HG03097 (cell line): ENCODE measurements around the gene TMEM119.
A peak's percentile ranks its signal among the peaks of the same experiment; 100 is the strongest.
"Not testable (repeated sequence)": the region's sequence is repeated elsewhere in the genome, so short reads cannot be mapped to it uniquely, and the experiment has no call there.

Experiments
- ATAC-seq: cut with Tn5 transposase; IDR thresholded peaks from one replicate; pipeline ENCODE4 v1.9.1; 2021; ENCODE audit not compliant: unreplicated experiment, low FRiP score

The TMEM119 gene

DNA sequence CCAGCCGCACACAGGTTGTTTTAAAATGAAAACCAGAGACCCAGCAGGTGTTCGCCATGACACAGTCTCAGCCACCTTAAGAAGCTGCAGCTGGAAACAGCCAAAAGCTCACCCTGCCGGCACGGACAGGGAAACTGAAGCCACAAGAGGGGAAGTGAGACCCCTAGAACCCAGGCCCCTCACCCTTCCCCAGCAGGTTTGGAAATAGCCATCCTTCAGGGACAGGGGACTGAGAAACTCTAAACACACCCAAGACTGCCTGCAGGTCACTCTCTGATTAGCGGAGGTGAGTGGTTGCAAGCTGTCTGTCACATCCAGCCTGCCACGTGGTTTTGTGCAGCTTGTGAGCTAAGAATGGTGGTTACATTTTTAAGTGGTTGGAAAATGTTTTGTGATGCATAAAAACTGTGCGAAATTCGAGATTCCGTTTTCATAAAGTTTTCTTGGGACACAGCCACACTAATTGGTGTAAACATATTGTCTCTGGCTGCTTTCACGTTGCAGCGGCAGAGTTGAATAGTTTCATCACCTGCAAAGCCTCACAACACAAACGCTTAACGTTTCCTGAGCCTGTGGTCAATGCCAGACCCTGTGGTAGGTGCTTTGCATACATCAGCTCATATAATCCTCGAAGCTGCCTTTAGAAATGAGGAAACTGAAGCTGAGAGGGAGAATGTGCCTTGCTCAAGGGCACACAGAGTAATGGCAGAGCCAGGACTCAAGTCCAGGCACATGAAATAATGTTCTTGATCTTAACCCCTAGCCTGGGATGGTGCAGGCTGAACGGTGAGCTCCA, 37.5 kb upstream of the TMEM119 start:
- peak; percentile 44 for ATAC-seq

- no peak for ATAC-seq
Measured at GRCh38 chr12:108634341-108634751, 36.5 kb upstream of the TMEM119 start.

DNA sequence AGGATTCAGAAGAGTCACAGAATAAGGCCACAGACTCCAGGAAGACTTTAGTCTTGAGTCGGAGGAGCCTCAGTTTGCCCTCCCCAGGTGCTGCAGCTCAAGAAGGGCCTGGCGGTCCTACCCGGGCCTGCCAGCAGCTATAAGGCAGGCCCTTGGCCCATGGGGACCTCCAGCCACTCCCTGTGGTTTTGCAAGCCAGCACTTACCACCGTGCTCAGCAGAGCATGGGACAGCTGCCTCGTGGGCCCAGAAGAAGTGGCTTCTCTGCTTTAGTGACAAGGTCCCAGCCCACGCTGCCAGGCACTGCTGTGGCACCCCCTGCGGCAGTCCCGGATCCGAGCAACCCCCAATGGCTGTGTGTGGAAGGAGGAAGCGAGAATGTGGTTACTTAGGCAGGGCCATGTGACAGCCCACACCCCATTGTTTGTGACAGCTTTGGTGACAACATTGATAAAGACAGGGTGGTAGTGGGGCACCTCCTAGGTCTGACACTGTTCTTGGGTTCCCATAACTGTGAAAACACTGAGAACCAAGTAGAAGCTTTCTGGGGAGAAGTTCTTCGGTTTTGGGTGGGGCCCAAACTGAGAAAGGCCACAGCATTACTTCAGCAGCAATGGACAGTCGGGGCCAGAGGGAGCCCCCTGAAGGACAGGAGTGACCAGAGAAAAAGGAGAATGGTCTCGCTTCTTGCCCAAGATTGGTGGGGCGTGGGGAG, 35.8 kb upstream of the TMEM119 start, which contains the start of gene SELPLG:
Gene SELPLG, minus strand, starts transcription at position 361 of the 715 bp plus-strand sequence. CDS start 9,587 bp downstream, outside the sequence.
- ATAC-seq: peak; percentile 43

DNA sequence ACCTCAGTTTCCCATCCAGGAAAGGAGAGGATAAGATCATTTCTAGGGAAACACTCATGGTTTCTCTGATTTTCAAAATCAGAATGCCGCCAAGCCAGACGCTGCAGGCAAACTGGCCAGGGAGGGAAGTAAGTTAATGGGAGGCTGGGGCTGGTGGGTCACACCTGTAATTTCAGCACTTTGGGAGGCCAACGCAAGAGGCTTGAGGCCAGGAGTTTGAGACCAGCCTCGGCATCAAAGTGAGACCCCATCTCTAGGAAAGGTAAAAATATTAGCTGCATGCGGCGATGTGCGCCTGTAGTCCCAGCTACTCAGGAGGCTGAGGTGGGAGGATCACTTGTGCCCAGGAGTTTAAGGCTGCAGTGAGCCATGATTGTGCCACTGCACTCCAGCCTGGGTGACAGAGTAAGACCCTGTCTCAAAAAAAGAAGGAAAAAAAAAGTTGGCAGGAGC, 35.2 kb upstream of the TMEM119 start:
- ATAC-seq: no peak

DNA sequence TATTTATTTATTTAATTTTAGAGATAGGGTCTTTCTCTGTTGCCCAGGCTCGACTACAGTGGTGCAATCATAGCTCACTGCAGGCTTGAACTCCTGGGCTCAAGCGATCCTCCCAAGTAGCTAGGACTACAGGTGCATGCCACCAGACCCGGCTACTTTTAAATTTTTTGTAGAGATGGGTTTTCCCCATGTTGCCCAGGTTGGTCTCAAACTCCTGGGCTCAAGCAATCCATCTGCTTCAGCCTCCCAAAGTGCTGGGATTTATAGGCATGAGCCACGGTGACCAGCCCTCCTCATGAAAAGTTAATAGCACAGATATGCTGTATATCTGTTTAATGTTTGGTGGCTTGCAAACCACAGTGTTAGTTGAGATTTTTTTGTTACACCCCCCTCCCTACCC, 33.4 kb upstream of the TMEM119 start:
- ATAC-seq: not testable (repeated sequence)

DNA sequence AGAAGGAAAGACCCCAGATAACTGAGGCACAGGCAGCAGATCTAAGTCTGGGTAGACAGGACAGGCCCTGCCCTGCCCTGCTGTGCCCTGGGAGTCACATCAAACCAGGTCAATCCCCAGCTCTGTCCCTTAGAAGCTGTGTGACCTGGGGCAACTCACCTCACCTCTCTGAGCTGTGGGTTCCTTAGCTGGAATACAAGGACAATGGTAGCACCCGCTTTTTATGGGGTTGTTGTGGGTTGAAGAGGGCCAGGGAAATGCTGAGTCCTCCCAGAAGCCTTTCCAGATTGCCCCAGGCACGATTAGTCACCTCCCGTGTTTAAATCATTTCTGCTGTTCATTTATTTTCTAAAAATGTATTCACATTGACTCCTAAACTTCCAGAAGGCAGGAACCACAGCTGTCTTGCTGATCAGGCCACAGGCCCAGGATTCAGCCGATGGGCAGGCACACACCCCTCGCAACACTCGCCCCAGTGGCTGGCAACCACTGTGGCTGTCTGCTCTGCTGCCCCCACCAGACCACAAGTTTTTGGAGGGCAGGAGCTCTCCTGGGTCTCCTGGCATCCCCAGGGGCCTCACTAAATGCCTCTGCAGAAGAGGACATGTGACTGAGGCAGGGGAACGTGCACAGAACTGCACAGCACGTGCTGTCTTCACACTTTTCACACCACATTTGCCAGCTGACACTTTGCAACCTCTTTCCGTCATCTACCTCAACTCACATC, 32.8 kb upstream of the TMEM119 start:
- no peak for ATAC-seq

GRCh38 chr12:108629824-108630476, 32.1 kb upstream of the TMEM119 start:
- ATAC-seq: no peak

- ATAC-seq: no peak
Measured at GRCh38 chr12:108629151-108629550, 31.3 kb upstream of the TMEM119 start.

- no peak for ATAC-seq
Measured at GRCh38 chr12:108627134-108627920, 29.4 kb upstream of the TMEM119 start.

DNA sequence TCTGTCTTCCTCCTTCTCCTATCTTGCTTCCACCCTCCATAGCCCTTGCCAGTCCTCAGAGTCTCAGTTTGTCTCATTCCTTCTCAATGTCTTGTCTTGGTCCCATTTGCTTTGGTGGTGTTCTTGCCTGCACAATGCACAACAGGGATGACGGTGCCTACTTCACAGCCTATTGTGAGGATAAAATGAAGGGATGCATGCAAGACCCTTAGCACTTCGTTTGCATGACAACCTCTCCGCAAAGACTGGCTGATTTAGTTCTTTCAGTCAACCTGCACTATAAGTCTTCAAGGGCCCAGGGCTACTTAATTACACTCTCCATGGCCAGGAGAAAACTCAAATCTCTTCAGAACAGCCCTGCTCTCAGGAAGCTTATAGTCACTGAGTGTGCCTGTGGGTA, 27.3 kb upstream of the TMEM119 start:
- no peak for ATAC-seq

- no peak for ATAC-seq
Measured at GRCh38 chr12:108623577-108623976, 25.7 kb upstream of the TMEM119 start.

DNA sequence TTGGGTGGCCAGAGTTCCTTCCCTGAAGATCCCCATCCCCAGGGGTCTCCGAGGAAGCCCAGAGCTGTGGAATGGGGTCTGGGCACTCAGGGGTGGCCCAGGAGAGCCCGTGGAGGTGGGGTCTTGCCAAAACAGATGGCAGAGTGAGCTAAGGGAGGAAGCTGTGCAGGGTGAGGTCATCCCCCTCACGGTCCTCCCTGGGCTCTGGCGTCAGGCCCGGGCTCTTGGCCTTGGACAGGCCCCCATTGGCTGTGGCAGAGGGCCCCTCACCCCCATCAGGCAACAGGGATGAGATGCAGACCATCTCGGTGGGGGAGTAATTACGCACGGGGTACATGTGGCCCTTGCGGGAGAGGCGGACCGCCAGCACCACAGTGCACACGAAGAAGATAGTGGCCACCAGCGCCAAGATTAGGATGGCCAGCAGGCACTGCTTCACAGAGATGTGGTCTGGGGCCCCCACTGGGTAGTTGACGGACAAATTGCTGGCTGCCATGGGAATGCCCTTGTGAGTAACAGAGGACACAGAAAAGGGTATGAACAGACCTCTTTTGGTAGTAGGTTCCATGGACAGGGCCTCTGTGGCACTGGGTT, 25.1 kb upstream of the TMEM119 start:
- ATAC-seq: no peak

DNA sequence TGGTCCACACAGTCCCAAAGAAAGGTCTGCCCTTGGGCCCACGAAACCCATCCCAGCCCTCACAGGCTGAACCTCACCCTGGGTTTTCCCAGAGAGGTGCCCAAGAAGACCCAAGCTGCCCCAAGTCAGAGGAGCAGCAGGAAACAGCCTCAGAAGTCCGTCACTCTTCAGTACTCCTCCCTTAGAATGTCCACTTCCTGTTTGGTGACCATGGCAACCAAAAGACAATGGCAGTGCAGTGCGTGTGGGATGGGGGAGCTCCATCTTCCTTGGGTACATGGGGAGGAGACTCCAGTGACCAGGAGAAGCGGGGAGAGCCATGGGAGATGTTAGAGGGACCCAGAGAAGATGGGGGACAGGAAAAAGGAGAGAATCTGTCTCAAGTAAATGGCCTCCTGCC, 24.5 kb upstream of the TMEM119 start:
- no peak for ATAC-seq

- ATAC-seq: no peak
Measured at GRCh38 chr12:108621161-108621560, 23.3 kb upstream of the TMEM119 start.

DNA sequence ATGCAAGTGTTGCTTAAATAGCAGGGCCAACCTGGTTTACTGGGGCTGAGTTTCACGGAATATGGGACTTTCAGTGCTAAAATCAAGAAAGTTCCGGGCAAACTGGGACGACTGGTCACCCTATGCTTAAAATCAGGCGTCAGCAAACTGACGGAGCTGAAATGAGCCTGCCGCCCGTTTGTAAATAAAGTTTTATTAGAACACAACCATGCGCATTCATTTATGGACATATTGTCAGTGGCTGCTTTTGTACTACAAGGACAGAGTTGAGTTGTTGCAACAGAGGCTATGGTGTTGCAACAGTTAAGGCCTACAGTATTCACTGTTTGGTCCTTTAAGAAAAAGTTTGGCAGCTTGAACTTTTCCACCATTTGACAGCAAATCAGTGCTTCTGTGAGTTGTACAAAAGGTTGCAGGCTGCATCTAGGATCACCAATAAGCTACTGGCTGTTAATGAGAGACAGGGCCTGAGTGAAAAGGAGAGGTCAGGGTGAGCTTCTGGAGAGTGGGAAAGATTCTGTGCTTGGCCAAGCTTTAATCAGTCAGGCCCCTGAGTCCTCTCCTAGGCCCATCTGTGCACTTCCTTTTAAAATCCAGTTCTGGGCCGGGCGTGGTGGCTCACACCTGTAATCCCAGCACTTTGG, 22.5 kb upstream of the TMEM119 start:
- no peak for ATAC-seq

- ATAC-seq: no peak
Measured at GRCh38 chr12:108619369-108620160, 21.7 kb upstream of the TMEM119 start.

- ATAC-seq: not testable (repeated sequence)
Measured at GRCh38 chr12:108618953-108619274, 21.0 kb upstream of the TMEM119 start.
